Thyroid gland (tissue), 4 donors: ENCODE results near the gene TANC1.

Experiments
- CTCF ChIP-seq, 6 experiments: fragments of 200-600 bp in 3 of 6; fragments of 450-650 bp in 3 of 6; sonication (generic) in 3 of 6; IDR thresholded peaks; one replicate each; pipeline ENCODE4 v1.5.1; 2016 to 2019; ENCODE audit warnings: antibody characterized with exemption in 6 of 6, mild to moderate bottlenecking in 2 of 6, inconsistent platforms in 1 of 6, moderate library complexity in 1 of 6
- POLR2A ChIP-seq, 2 donors: fragments of 450-650 bp; IDR thresholded peaks; one replicate each; pipeline ENCODE4 v1.6.1; 2017; ENCODE audit warnings: antibody characterized with exemption in 2 of 2, mild to moderate bottlenecking in 2 of 2, moderate library complexity in 1 of 2

GRCh38 chr2:159137511-159138241 lies 169.2 kb downstream of the TANC1 start:
- TF ChIP-seq CTCF (IDR thresholded peaks at IDR 0.05) (no peak), POLR2A (IDR thresholded peaks at IDR 0.05) (no peak)
